Spinal cord (tissue), 10 donors: Measurements from ENCODE around the gene AMIGO2. TPM values are rescaled to one million over a fixed set of nuclear protein-coding genes. Genes with fewer than 3 reads are reported as not detected.
A peak's percentile ranks its signal among the peaks of the same experiment; 100 is the strongest.

Source experiments
- DNase-seq, 6 donors: peaks; one replicate each; pipeline versions ENCODE4 v3.0.0 to v3.0.0-alpha.2; 2013 to 2015; ENCODE audit warnings: low spot score in 6 of 6, low read depth in 4 of 6
- H3K27ac ChIP-seq: one replicate; pipeline ENCODE4 v1.5.1; 2013; ENCODE audit warnings: low read depth, low read length, control low read depth
- H3K27me3 ChIP-seq: one replicate; pipeline ENCODE4 v1.6.1; 2013; ENCODE audit warnings: low read length; ENCODE audit not compliant: control insufficient read depth, insufficient read depth
- H3K36me3 ChIP-seq: one replicate; pipeline ENCODE4 v1.6.1; 2013; ENCODE audit warnings: low read length; ENCODE audit not compliant: control insufficient read depth, insufficient read depth
- H3K4me1 ChIP-seq: one replicate; pipeline ENCODE4 v1.6.1; 2013; ENCODE audit warnings: low read length; ENCODE audit not compliant: control insufficient read depth, insufficient read depth
- H3K4me3 ChIP-seq: one replicate; pipeline ENCODE4 v1.5.1; 2013; ENCODE audit warnings: low read depth, low read length, control low read depth
- H3K9me3 ChIP-seq: one replicate; pipeline ENCODE4 v1.6.1; 2013; ENCODE audit warnings: low read length; ENCODE audit not compliant: control insufficient read depth, insufficient read depth
- WGBS: methylation state at CpG from one replicate; pipeline ENCODE4 v1.1.5; 2013; ENCODE audit warnings: missing lambda C conversion rate; ENCODE audit not compliant: insufficient coverage; 5-methylcytosine and 5-hydroxymethylcytosine counted together
- polyA plus RNA-seq, 2 donors: library from polyadenylated mRNA; unstranded; fragments of 120-200 nt; gene quantifications; one replicate each; pipeline ENCODE4 v1.2.1, GENCODE V29; 2013; ENCODE audit not compliant: insufficient read length in 2 of 2
- total RNA-seq, 2 donors: library from RNA; depleted of rRNA in 1 of 2; stranded (reverse); fragments of 120-200 nt in 1 of 2; fragments of >200 nt in 1 of 2; gene quantifications; one replicate each; pipeline versions ENCODE4 v1.2.3 to v1.2.4, GENCODE V29; 2013 to 2014
- donor health status: healthy.

Gene AMIGO2
- total and polyA plus RNA-seq, 4 donors = 5.6 to 12.6 (median 9.7) TPM

DNA sequence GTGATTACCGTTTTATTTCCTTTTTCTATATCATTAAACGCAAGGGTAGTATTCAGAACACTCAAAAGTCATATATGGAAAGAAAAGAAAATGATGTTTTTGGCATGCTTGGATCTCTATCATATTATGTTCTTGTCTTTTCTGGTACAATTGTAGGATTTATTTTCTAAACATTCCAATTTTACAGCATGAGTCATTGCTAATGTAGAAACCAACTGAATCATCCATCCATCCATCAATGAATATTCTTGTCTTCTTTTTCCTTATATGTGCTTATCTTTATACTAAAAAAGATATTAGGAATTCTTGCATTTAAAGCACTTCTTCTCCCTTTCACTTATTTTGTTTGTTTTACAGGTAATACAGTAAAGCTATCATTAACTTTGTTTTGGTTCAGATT, 20.4 kb upstream of the AMIGO2 start:
- Histone ChIP-seq H3K36me3 (no peaks in the 10 kb centered on the region), H3K4me3 (no peak overlapping the region), H3K27me3 (no peaks in the 10 kb centered on the region), H3K9me3 (no peaks in the 10 kb centered on the region), H3K4me1 (no peaks in the 10 kb centered on the region), H3K27ac (no peak overlapping the region)
- no peak for DNase-seq
- WGBS = no CpG with 5 or more reads among the region's 2 CpGs

DNA sequence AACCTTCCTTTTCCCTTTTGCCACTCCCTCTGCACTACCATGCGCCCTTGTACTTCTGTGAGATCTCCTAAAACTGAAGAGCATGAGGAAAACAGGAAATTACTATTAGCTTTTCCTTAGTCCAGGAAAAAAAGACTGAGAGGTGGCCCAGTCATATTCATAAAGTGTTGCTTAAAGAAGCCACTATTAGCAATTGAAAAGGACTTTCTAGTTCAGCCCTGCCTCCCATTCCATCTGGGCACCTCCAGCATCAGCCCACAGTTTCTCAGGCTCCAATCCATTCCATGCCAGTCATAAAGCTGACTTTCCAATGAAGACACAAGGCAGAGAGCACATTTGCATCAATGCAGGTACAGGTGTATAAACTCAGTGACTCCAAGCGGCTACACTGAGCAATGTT, 19.9 kb upstream of the AMIGO2 start:
- no peak overlapping the region for H3K27ac ChIP-seq
- H3K4me3 ChIP-seq = no peak overlapping the region
- no peaks in the 10 kb centered on the region for H3K36me3 ChIP-seq
- DNase-seq = no peak
- WGBS = no CpG with 5 or more reads among the region's 2 CpGs
- no peaks in the 10 kb centered on the region for H3K4me1 ChIP-seq
- H3K27me3 ChIP-seq = no peaks in the 10 kb centered on the region
- no peaks in the 10 kb centered on the region for H3K9me3 ChIP-seq

DNA sequence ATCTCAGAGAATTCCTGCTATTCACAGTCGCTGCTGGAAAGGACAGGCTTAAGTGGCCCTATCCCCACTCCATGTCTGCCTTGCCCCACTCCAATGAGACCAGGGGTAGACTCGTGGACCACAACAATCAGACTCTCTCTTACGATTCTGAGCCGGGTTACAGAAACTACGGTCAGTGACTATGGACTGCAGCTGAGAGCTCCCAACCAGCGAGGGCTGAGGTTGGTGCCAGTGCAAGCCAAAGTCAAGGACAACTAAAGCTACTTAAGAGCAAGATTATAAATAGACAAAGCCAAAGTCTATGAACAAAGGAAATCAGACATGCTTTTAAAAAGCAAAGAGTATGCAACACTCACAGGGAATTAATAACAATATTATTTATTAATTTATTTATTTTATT, 18.3 kb upstream of the AMIGO2 start:
- no peaks in the 10 kb centered on the region for H3K27me3 ChIP-seq
- no peak overlapping the region for H3K4me3 ChIP-seq
- no peaks in the 10 kb centered on the region for H3K36me3 ChIP-seq
- WGBS = 89% methylated on average over 5 of the region's 6 CpGs
- DNase-seq = no peak
- H3K27ac ChIP-seq = no peak overlapping the region
- H3K9me3 ChIP-seq = no peaks in the 10 kb centered on the region
- H3K4me1 ChIP-seq = no peaks in the 10 kb centered on the region

DNA sequence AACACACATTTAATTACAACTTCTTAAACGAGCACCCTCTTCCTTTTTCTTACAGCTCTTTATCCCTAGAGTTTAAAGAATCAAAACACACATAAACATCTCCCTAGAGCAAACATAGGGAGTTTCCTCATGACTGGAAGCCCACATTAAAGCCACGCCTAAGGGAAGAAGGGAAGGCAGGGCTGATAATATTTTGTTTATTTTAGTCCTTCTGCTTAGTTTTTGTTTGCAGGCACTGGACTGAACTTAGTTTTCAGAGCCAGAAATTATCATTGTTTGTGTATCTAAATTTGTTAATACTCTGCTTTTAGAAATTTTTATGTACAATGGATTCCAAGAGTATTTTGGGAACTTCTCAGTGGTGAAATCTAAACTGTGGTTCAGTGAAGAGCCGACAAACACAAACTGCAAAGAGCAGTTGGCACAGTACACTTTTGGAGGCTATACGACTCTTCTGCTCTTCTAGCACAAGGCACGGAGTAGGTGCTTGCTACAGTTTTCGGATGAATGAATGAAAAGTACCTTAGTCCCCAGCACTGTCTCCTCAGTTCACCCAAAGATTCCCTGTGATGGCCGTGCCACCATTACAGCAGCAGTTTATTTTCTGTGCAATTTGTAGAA, 17.6 kb upstream of the AMIGO2 start:
- WGBS = 98% methylated on average over 4 of the region's 7 CpGs
- no peak overlapping the region for H3K27ac ChIP-seq
- H3K27me3 ChIP-seq = no peaks in the 10 kb centered on the region
- no peak overlapping the region for H3K4me3 ChIP-seq
- no peaks in the 10 kb centered on the region for H3K36me3 ChIP-seq
- H3K9me3 ChIP-seq = no peaks in the 10 kb centered on the region
- no peaks in the 10 kb centered on the region for H3K4me1 ChIP-seq
- no peak for DNase-seq

DNA sequence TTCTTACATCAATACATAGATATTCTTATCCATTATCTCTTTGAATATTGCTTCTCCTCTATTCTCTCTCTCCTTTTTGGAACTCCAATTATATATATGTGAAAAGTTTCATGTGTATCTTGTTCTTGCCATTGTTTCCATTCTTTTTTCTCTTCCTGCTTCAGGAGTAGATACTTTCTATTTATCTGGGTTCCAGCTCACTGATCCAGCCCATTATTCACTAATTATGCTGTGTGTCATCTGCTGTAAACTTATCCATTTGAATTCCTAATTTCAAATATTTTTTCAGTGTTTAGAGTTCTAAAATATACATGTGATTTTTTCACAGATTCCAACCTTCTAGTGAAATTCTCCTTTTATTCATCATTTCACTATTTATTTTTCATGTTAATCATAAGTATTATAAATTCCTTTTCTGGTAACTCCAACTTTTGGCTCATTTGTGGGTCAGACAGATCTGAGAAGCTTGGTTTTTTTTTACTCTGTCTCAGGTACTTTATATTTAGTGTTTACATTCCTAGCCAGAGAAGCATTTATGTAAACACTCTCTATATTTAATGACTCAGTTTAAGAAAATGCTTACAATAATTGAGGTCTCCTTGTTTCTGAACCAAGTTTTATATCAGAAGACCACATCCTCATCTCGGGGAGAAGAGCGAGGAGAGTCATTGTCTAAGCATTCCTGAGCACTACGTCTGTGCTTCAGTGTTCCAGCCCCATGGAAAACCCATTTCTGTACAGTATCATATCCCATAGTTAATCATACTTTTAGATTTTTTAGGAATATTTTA, 15.9 kb upstream of the AMIGO2 start:
- Histone ChIP-seq H3K9me3 (no peaks in the 10 kb centered on the region), H3K27me3 (no peaks in the 10 kb centered on the region), H3K27ac (no peak overlapping the region), H3K4me3 (no peak overlapping the region), H3K4me1 (no peaks in the 10 kb centered on the region), H3K36me3 (no peaks in the 10 kb centered on the region)
- no peak for DNase-seq
- 0% methylated on average over 1 of the region's 3 CpGs for WGBS

DNA sequence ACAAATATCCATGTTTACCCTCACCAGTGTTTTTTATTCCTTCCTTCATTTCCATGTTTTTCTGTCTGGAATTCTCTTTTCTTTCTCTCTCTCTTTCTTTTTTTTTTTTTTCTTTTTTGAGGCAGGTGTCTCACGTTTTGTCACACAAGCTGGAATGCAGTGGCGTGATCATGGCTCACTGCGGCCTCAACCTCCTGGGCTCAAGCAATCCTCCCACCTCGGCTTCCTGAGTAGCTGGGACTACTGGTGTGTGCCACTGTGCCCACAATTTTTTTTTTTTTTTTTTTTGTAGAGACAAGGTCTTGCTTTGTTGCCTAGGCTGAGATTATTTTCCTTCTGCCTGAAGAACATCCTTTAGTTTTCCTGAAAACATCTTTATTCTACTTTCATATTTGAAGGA, 15.0 kb upstream of the AMIGO2 start:
- no peaks in the 10 kb centered on the region for H3K4me1 ChIP-seq
- H3K9me3 ChIP-seq = no peaks in the 10 kb centered on the region
- WGBS = no CpG with 5 or more reads among the region's 4 CpGs
- H3K4me3 ChIP-seq = no peak overlapping the region
- H3K27me3 ChIP-seq = no peaks in the 10 kb centered on the region
- DNase-seq = no peak
- no peaks in the 10 kb centered on the region for H3K36me3 ChIP-seq
- no peak overlapping the region for H3K27ac ChIP-seq

DNA sequence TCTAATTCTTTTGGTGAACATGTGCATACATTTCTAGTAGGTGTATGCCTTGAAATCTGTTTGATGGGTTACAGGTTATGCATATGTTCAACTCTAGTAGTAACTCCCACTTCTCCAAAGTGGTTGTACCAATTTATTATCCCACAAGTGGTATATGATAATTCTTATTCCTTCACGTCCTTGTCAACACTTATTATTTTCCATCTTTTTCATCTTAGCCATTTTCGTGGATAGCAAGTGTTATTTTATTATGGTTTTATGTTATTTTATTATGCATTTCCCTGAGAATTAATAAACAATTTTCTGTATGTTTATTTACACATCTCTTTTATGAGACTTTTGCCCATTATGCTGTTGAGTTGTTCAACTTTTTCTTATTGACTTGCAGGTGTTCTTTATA, 11.2 kb upstream of the AMIGO2 start:
- no peak for DNase-seq
- H3K36me3 ChIP-seq = no peaks in the 10 kb centered on the region
- H3K4me1 ChIP-seq = no peaks in the 10 kb centered on the region
- H3K27me3 ChIP-seq = no peaks in the 10 kb centered on the region
- no peak overlapping the region for H3K4me3 ChIP-seq
- no peaks in the 10 kb centered on the region for H3K9me3 ChIP-seq
- WGBS = no CpG with 5 or more reads among the region's 2 CpGs
- no peak overlapping the region for H3K27ac ChIP-seq

DNA sequence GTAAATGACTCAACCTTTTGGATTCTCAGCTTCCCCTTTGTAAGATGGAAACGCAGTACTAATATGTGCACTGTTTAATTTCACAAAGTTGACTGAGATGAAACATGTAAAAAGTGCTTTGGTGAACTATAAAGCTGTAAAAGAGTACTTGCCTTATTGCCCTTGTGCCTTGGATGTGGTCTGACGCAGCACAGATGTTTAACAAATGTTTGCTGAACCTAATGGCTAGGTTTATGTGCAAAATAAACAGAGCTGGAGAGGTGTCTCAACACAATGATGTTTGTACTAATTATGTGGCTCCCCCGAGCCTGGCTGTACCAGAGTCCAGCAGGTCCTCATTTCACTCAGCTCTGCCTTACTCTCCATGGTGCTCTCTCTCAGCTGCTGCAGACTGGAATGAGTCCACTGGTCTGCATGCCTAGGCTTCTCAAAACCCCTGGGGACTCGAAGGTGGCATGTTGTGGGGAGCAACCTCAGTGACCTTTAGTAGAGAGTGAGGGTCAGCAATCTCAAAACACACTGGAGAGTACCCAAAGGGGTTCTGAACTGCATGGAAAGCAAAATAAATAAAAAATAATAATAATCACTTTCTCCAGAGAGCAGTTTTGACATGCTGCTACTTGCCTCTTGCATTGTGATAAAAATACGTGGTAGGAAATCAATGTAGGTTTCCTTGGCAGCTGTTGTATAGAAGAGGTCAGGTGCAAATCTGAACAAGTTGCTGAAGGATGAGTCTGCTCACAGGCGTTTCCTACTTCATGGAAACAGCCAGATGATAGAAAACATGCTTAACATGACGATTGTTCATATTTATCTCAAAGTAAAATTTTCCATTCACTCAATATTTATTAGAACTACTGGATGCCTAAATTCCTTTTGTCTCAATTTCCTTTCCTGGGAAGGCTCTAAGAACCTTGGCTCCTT, 8.5 kb upstream of the AMIGO2 start:
- Histone ChIP-seq H3K4me3 (no peak overlapping the region), H3K9me3 (no peaks in the 10 kb centered on the region), H3K4me1 (peaks cover 5% of the 10 kb centered on the region), H3K36me3 (no peaks in the 10 kb centered on the region), H3K27ac (no peak overlapping the region), H3K27me3 (no peaks in the 10 kb centered on the region)
- no peak for DNase-seq
- WGBS = 49% methylated on average over 3 of the region's 7 CpGs

DNA sequence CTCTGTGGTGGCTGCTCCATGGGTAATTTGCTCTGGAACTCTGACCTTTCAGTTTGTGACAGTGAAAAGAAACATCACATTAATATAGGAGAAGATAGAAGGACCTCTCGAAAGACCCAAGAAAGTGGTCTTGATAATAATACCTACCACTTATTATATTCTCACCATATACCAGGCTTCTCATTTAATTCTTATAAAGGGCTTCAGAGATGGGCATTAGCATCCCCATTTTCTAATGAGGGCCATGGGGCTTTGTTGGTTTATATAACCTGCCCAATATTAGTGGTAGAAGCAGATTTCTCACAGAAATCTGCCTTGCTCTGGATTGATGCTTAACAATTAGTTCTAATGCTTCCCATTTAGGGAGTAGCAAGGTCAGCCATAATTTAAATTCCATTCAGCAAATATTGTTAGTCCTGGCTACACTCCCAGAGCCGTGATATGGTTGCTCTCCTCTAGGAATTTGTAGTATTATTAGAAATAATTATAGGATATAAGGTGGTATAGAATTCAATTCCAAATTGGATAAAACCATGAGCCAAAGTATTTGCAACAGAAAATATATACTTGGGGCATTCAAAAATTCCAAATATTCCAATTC, 7.4 kb upstream of the AMIGO2 start:
- Histone ChIP-seq H3K4me1 (peaks cover 5% of the 10 kb centered on the region), H3K9me3 (no peaks in the 10 kb centered on the region), H3K4me3 (no peak overlapping the region), H3K27ac (no peak overlapping the region), H3K27me3 (no peaks in the 10 kb centered on the region), H3K36me3 (no peaks in the 10 kb centered on the region)
- no CpG with 5 or more reads among the region's 2 CpGs for WGBS
- peak in 1 of 6 donors; percentile 42 for DNase-seq
